ENCODE results near the gene SMYD3. TPM values are rescaled to one million over a fixed set of nuclear protein-coding genes. Genes with fewer than 3 reads are reported as not detected.
"Not testable (repeated sequence)": the region's sequence is repeated elsewhere in the genome, so short reads cannot be mapped to it uniquely, and the experiment has no call there.

The SMYD3 gene
- total RNA-seq, 1 donor = 171 TPM

DNA sequence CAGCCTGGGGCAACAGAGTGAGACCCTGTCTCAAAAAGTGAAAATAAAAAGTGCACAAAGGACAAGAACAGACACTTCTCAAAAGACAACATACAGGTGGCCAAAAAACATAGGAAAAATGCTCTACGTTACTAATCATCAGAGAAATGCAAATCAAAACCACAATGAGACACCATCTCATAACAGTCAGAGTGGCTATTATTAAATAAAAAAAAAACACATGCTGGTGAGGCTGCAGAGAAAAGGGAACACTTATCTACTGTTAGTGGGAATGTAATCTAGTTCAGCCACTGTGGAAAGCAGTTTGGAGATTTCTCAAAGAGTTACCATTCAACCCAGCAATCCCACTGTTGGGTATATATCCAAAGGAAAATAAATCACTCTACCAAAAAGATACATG lies 173.2 kb downstream of the SMYD3 start:
- no peak overlapping the region for H3K4me2 ChIP-seq (ENCODE audit: insufficient read depth, low read length)
- no peaks in the 10 kb centered on the region for H3K27me3 ChIP-seq (ENCODE audit: insufficient read depth, low read length)
- no peak for TF ChIP-seq CTCF (IDR thresholded peaks at IDR 0.05; ENCODE audit: extremely low read depth, low read depth, low read length)
- H2AFZ ChIP-seq (ENCODE audit: low read length) = no peak overlapping the region
- no peaks in the 10 kb centered on the region for H3K79me2 ChIP-seq (ENCODE audit: insufficient read depth, low read length)
- no peak overlapping the region for H3K4me3 ChIP-seq (ENCODE audit: insufficient read depth, low read length)
- H3K27ac ChIP-seq (ENCODE audit: low read depth, low read length) = peak overlapping the region; percentile 7
- DNase-seq (ENCODE audit: insufficient read length, low spot score, missing footprints) = no peak
- H3K9me3 ChIP-seq (ENCODE audit: low read depth, low read length) = no peaks in the 10 kb centered on the region
- peaks cover 6% of the 10 kb centered on the region for H3K4me1 ChIP-seq (ENCODE audit: insufficient read depth, low read length)
- H4K20me1 ChIP-seq (ENCODE audit: insufficient read depth, low read length) = no peaks in the 10 kb centered on the region
- peaks cover 7% of the 10 kb centered on the region for H3K36me3 ChIP-seq (ENCODE audit: insufficient read depth, low read length)

DNA sequence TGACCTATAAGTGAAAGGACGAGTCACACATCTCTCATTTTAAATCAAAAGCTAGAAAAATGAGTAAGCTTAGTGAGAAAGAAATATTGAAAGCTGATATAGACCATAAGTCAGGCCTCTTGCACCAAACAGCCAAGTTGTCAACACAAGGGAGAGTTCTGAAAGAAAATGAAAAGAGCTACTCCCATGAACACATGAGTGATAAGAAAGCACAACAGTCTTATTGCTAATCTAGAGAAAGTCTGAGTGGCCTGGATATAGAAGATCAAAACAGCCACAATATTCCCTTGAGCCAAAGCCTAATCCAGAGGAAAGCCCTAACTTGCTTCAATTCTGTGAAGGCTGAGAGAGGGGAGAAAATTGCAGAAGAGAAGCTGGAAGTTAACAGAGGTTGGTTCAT lies 175.0 kb downstream of the SMYD3 start:
- DNase-seq (ENCODE audit: insufficient read length, low spot score, missing footprints) = no peak
- no peaks in the 10 kb centered on the region for H3K27me3 ChIP-seq (ENCODE audit: insufficient read depth, low read length)
- no peak overlapping the region for H3K4me2 ChIP-seq (ENCODE audit: insufficient read depth, low read length)
- no peak overlapping the region for H3K27ac ChIP-seq (ENCODE audit: low read depth, low read length)
- no peaks in the 10 kb centered on the region for H3K9me3 ChIP-seq (ENCODE audit: low read depth, low read length)
- peaks cover 6% of the 10 kb centered on the region for H3K4me1 ChIP-seq (ENCODE audit: insufficient read depth, low read length)
- no peak overlapping the region for H3K4me3 ChIP-seq (ENCODE audit: insufficient read depth, low read length)
- no peaks in the 10 kb centered on the region for H4K20me1 ChIP-seq (ENCODE audit: insufficient read depth, low read length)
- H2AFZ ChIP-seq (ENCODE audit: low read length) = no peak overlapping the region
- no peaks in the 10 kb centered on the region for H3K79me2 ChIP-seq (ENCODE audit: insufficient read depth, low read length)
- H3K36me3 ChIP-seq (ENCODE audit: insufficient read depth, low read length) = peaks cover 7% of the 10 kb centered on the region
- no peak for TF ChIP-seq CTCF (IDR thresholded peaks at IDR 0.05; ENCODE audit: extremely low read depth, low read depth, low read length)

GRCh38 chr1:246329900-246330299 lies 177.2 kb downstream of the SMYD3 start:
- TF ChIP-seq CTCF (IDR thresholded peaks at IDR 0.05; ENCODE audit: extremely low read depth, low read depth, low read length) = no peak
- H3K4me3 ChIP-seq (ENCODE audit: insufficient read depth, low read length) = no peak overlapping the region

DNA sequence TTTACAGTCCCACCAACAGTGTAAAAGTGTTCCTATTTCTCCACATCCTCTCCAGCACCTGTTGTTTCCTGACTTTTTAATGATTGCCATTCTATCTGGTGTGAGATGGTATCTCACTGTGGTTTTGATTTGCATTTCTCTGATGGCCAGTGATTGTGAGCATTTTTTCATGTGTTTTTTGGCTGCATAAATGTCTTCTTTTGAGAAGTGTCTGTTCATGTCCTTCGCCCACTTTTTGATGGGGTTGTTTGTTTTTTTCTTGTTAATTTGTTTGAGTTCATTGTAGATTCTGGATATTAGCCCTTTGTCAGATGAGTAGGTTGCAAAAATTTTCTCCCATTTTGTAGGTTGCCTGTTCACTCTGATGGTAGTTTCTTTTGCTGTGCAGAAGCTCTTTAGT lies 177.8 kb downstream of the SMYD3 start:
- H4K20me1 ChIP-seq (ENCODE audit: insufficient read depth, low read length); H2AFZ ChIP-seq (ENCODE audit: low read length); H3K4me3 ChIP-seq (ENCODE audit: insufficient read depth, low read length); H3K27me3 ChIP-seq (ENCODE audit: insufficient read depth, low read length); H3K9me3 ChIP-seq (ENCODE audit: low read depth, low read length); H3K4me2 ChIP-seq (ENCODE audit: insufficient read depth, low read length); H3K4me1 ChIP-seq (ENCODE audit: insufficient read depth, low read length); DNase-seq (ENCODE audit: insufficient read length, low spot score, missing footprints); H3K27ac ChIP-seq (ENCODE audit: low read depth, low read length); H3K79me2 ChIP-seq (ENCODE audit: insufficient read depth, low read length): not testable (repeated sequence)
- H3K36me3 ChIP-seq (ENCODE audit: insufficient read depth, low read length) = peaks cover 10% of the 10 kb centered on the region

More at GRCh38 chr1:246329900-246330299, 177.2 kb downstream of the SMYD3 start:
- no peaks in the 10 kb centered on the region for H3K27me3 ChIP-seq (ENCODE audit: insufficient read depth, low read length)
- peaks cover 7% of the 10 kb centered on the region for H3K36me3 ChIP-seq (ENCODE audit: insufficient read depth, low read length)
- H3K9me3 ChIP-seq (ENCODE audit: low read depth, low read length) = no peaks in the 10 kb centered on the region
- DNase-seq (ENCODE audit: insufficient read length, low spot score, missing footprints) = no peak
- no peak overlapping the region for H3K4me2 ChIP-seq (ENCODE audit: insufficient read depth, low read length)
- peaks cover 6% of the 10 kb centered on the region for H3K4me1 ChIP-seq (ENCODE audit: insufficient read depth, low read length)
- no peaks in the 10 kb centered on the region for H4K20me1 ChIP-seq (ENCODE audit: insufficient read depth, low read length)
- H3K79me2 ChIP-seq (ENCODE audit: insufficient read depth, low read length) = no peaks in the 10 kb centered on the region
- H2AFZ ChIP-seq (ENCODE audit: low read length) = no peak overlapping the region
- no peak overlapping the region for H3K27ac ChIP-seq (ENCODE audit: low read depth, low read length)
